Kidney (tissue), 14 donors: ENCODE results near the gene LPA. TPM values are rescaled to one million over a fixed set of nuclear protein-coding genes. Genes with fewer than 3 reads are reported as not detected.

Source experiments
- DNase-seq, 5 donors: peaks; one replicate each; pipeline ENCODE4 v3.0.0-alpha.2; 2013 to 2020
- FAIRE-seq: peaks from 2 replicates; lab custom pipeline; 2012; peaks lifted over from hg19 to GRCh38; lab: Jason Lieb, UNC
- H3K27ac ChIP-seq, 2 donors: one replicate each; pipeline ENCODE4 v1.7.0; 2013; ENCODE audit warnings: low read depth in 2 of 2, low read length in 2 of 2, inconsistent platforms in 1 of 2
- H3K27me3 ChIP-seq: one replicate; pipeline ENCODE4 v1.7.1; 2013; ENCODE audit warnings: low read length, inconsistent platforms; ENCODE audit not compliant: control insufficient read depth, insufficient read depth
- H3K36me3 ChIP-seq, 3 donors: one replicate each; pipeline versions ENCODE4 v1.7.0 to v1.7.1; 2013; ENCODE audit warnings: low read length in 3 of 3, control low read depth in 1 of 3, inconsistent platforms in 1 of 3; ENCODE audit not compliant: insufficient read depth in 3 of 3, control insufficient read depth in 2 of 3
- H3K4me1 ChIP-seq, 3 donors: one replicate each; pipeline versions ENCODE4 v1.7.0 to v1.7.1; 2013; ENCODE audit warnings: low read length in 3 of 3, inconsistent platforms in 1 of 3, low read depth in 1 of 3; ENCODE audit not compliant: control insufficient read depth in 2 of 3, insufficient read depth in 2 of 3
- H3K4me3 ChIP-seq, 3 donors: one replicate each; pipeline versions ENCODE4 v1.7.0 to v1.8.1; 2013; ENCODE audit warnings: low read length in 3 of 3, control low read depth in 1 of 3, inconsistent platforms in 1 of 3
- H3K9ac ChIP-seq, 3 donors: one replicate each; pipeline versions ENCODE4 v1.7.0 to v1.7.1; 2013; ENCODE audit warnings: low read length in 3 of 3, control low read depth in 1 of 3, inconsistent platforms in 1 of 3
- H3K9me3 ChIP-seq, 3 donors: one replicate each; pipeline versions ENCODE4 v1.7.0 to v1.7.1; 2013; ENCODE audit warnings: low read length in 3 of 3, control low read depth in 1 of 3, inconsistent platforms in 1 of 3; ENCODE audit not compliant: control insufficient read depth in 2 of 3, insufficient read depth in 1 of 3
- CTCF ChIP-seq: IDR thresholded peaks from 3 replicates; pipeline ENCODE4 v1.5.1; 2012; ENCODE audit warnings: mild to moderate bottlenecking, moderate library complexity, borderline replicate concordance; ENCODE audit not compliant: insufficient read depth; ENCODE audit errors: extremely low read depth
- intact Hi-C: fragments of 100-400 bp; cut with DNase I; formaldehyde crosslinking; loops from one replicate; pipeline ENCODE4 v1.11.1; 2022
- polyA plus RNA-seq: library from polyadenylated mRNA; stranded (reverse); fragments of 350-450 nt; fragmentation: Illumina TruSeq; extraction: RNeasy Lipid Tissue Mini Kit (QIAGEN cat#74804); gene quantifications from one replicate; pipeline ENCODE4 v1.2.3, GENCODE V29; 2014; ENCODE audit warnings: low read depth, low replicate concordance; ENCODE audit not compliant: insufficient read depth
- total RNA-seq: library from RNA; stranded (reverse); fragmentation: NEBNext Ultra II Directional; extraction: Animal tissue kit (Norgen Biotek cat#: 25700); gene quantifications from one replicate; pipeline ENCODE4 v1.2.1, GENCODE V29; 2021
- donor health status: control.
- donor health status: control.
- donor health status: control.
- donor health status: control.
- donor health status: control.
- donor health status: DM: yes; HTN: yes; CAD: no.
- donor health status: Normal renal cell carcinoma (clear cell type).

The LPA gene
- total and polyA plus RNA-seq, 2 donors from 2014 or later = not detected

DNA sequence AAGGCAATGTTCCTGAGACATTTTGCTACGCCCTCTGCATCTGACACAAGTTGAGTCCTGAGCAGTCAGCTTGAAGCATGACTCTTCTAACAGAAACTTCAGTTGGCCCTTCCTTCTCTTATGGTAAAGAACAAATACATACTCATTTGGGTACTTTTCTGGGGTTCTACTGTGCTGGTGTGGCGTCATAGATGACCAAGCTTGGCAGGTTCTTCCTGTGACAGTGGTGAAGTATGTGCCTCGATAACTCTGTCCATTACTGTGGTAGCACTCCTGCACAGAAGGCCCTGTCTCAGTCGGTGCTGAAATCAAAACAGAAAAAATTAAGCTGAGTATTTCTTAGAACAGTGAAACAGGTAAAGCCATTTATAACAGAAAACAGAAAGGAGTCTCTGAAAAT is 163.4 kb downstream of the LPA start:
- Histone ChIP-seq H3K36me3 (no peaks in the 10 kb centered on the region), H3K27me3 (no peaks in the 10 kb centered on the region), H3K27ac (no peak overlapping the region), H3K9me3 (peaks cover 0 to 19% (median 0%) of the 10 kb centered on the region in 3 donors), H3K9ac (no peak overlapping the region), H3K4me3 (no peak overlapping the region), H3K4me1 (no peaks in the 10 kb centered on the region)
- intact Hi-C loops = no loop called here
- DNase-seq (no peak), FAIRE-seq (no peak)
- no peak for TF ChIP-seq CTCF

GRCh38 chr6:160494576-160494975 is 169.5 kb downstream of the LPA start:
- Histone ChIP-seq H3K9ac (no peak overlapping the region), H3K4me3 (no peak overlapping the region), H3K36me3 (no peaks in the 10 kb centered on the region), H3K9me3 (no peaks in the 10 kb centered on the region), H3K27ac (no peak overlapping the region), H3K4me1 (no peaks in the 10 kb centered on the region), H3K27me3 (no peaks in the 10 kb centered on the region)
- intact Hi-C loops = no loop called here
- TF ChIP-seq CTCF = no peak
- DNase-seq = no peak
- FAIRE-seq = no peak

GRCh38 chr6:160489091-160489490 is 175.0 kb downstream of the LPA start:
- no peak for DNase-seq
- Histone ChIP-seq H3K27me3 (no peaks in the 10 kb centered on the region), H3K36me3 (no peaks in the 10 kb centered on the region), H3K27ac (no peak overlapping the region), H3K4me3 (no peak overlapping the region), H3K4me1 (no peaks in the 10 kb centered on the region), H3K9ac (no peak overlapping the region), H3K9me3 (no peaks in the 10 kb centered on the region)
- no peak for FAIRE-seq
- intact Hi-C loops = no loop called here
- no peak for TF ChIP-seq CTCF

DNA sequence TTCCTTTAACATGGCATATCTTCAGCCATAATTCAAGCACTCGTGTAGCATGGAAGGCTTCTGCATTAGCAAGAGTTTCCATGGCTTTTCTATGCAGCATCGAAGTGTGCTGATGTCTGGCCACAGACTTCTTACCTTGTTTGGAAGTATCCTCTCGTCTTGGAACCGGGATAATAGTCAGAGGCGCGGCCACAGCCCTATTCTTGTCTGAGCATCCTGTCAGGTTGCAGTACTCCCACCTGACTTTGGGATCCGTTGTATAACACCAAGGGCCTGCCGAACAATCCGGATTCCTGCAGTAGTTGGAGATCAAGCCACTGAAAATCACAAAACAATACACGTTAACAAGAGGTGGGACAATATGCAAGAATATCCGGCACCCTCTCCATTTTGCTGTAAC is 177.0 kb downstream of the LPA start:
- intact Hi-C loops = no loop called here
- TF ChIP-seq CTCF = no peak
- Histone ChIP-seq H3K27me3 (no peaks in the 10 kb centered on the region), H3K27ac (no peak overlapping the region), H3K36me3 (no peaks in the 10 kb centered on the region), H3K9me3 (no peaks in the 10 kb centered on the region), H3K4me1 (no peaks in the 10 kb centered on the region), H3K9ac (no peak overlapping the region), H3K4me3 (no peak overlapping the region)
- DNase-seq (no peak), FAIRE-seq (no peak)
